Fibroblast of skin of right biceps (primary cell): ENCODE data around the gene RPGRIP1.
"Not testable (repeated sequence)": the region's sequence is repeated elsewhere in the genome, so short reads cannot be mapped to it uniquely, and the experiment has no call there.

Experiments
- DNase-seq: peaks from one replicate; pipeline ENCODE4 v3.0.0-alpha.2; 2013

The RPGRIP1 gene

GRCh38 chr14:21258889-21259787, 20.7 kb upstream of the RPGRIP1 start:
- DNase-seq: no peak

GRCh38 chr14:21261824-21262223, 18.1 kb upstream of the RPGRIP1 start:
- no peak for DNase-seq

GRCh38 chr14:21262410-21262809, 17.5 kb upstream of the RPGRIP1 start:
- no peak for DNase-seq

GRCh38 chr14:21263284-21264024, 16.4 kb upstream of the RPGRIP1 start:
- peak; percentile 40 for DNase-seq

- DNase-seq: peak; percentile 88
These were observed 15.7 kb upstream of the RPGRIP1 start for GRCh38 chr14:21264025-21264801.

- no peak for DNase-seq
These were observed 12.4 kb upstream of the RPGRIP1 start for GRCh38 chr14:21267431-21267845.

- DNase-seq: peak; percentile 14
These were observed 11.8 kb upstream of the RPGRIP1 start for GRCh38 chr14:21267886-21268616.

GRCh38 chr14:21268617-21269251, 11.1 kb upstream of the RPGRIP1 start:
- DNase-seq: peak; percentile 68

- DNase-seq: peak; percentile 100
These were observed 10.4 kb upstream of the RPGRIP1 start, which contains the start of gene HNRNPC for GRCh38 chr14:21269252-21270046. HNRNPC (minus strand) TSS chr14:21269442; CDS start chr14:21234193, 35,249 bp downstream.

GRCh38 chr14:21272661-21273060, 7.2 kb upstream of the RPGRIP1 start:
- DNase-seq: not testable (repeated sequence)

- DNase-seq: no peak
These were observed 4.5 kb upstream of the RPGRIP1 start for GRCh38 chr14:21275261-21275858.

- no peak for DNase-seq
These were observed 1.3 kb upstream of the RPGRIP1 start for GRCh38 chr14:21278632-21279031.

- not testable (repeated sequence) for DNase-seq
These were observed 2.0 kb downstream of the RPGRIP1 start for GRCh38 chr14:21281917-21282316.

- DNase-seq: not testable (repeated sequence)
These were observed 6.6 kb downstream of the RPGRIP1 start for GRCh38 chr14:21286516-21286915.

- DNase-seq: no peak
These were observed 7.3 kb downstream of the RPGRIP1 start for GRCh38 chr14:21287168-21287567.

- not testable (repeated sequence) for DNase-seq
These were observed 14.1 kb downstream of the RPGRIP1 start for GRCh38 chr14:21294026-21294425.

- DNase-seq: no peak
These were observed 18.5 kb downstream of the RPGRIP1 start for GRCh38 chr14:21298358-21298757.

GRCh38 chr14:21299562-21300130, 19.8 kb downstream of the RPGRIP1 start:
- DNase-seq: no peak

GRCh38 chr14:21300892-21301291, 21.0 kb downstream of the RPGRIP1 start:
- no peak for DNase-seq
